ENCODE measurements around the gene QPRT. TPM values are rescaled to one million over a fixed set of nuclear protein-coding genes. Genes with fewer than 3 reads are reported as not detected.
"Not testable (repeated sequence)": the region's sequence is repeated elsewhere in the genome, so short reads cannot be mapped to it uniquely, and the experiment has no call there.

Gene QPRT
- total and polyA plus RNA-seq, 7 donors, result 4.3 to 40.5 (median 11.1) TPM

GRCh38 chr16:29649588-29650494 is 29.1 kb upstream of the QPRT start:
- TF ChIP-seq POLR2A (IDR thresholded peaks at IDR 0.05), result no peak
- no peak for TF ChIP-seq POLR2AphosphoS5 (IDR thresholded peaks at IDR 0.05)
- no peak for TF ChIP-seq EP300 (IDR thresholded peaks at IDR 0.05)
- Histone ChIP-seq H3K4me3 (no peak overlapping the region), H3K4me1 (no peaks in the 10 kb centered on the region), H3K27me3 (no peaks in the 10 kb centered on the region), H3K36me3 (no peaks in the 10 kb centered on the region), H3K9me3 (no peaks in the 10 kb centered on the region), H3K27ac (no peak overlapping the region)
- 78 to 82% methylated on average over 9 of the region's 9 CpGs for WGBS, 2 donors
- DNase-seq, result no peak
- intact Hi-C loops (cut with DNase I), result no loop called here

- H3K27ac ChIP-seq, result no peak overlapping the region
- H3K27me3 ChIP-seq, result no peaks in the 10 kb centered on the region
- DNase-seq, result no peak
- WGBS, 2 donors, result 97 to 98% methylated on average over 2 of the region's 2 CpGs
- no peaks in the 10 kb centered on the region for H3K9me3 ChIP-seq
- no peak for TF ChIP-seq CTCF (IDR thresholded peaks at IDR 0.05)
- H3K4me1 ChIP-seq, result no peaks in the 10 kb centered on the region
- intact Hi-C loops (cut with DNase I), result no loop called here
- no peaks in the 10 kb centered on the region for H3K36me3 ChIP-seq
- H3K4me3 ChIP-seq, result no peak overlapping the region
Observed at GRCh38 chr16:29650771-29651170, 28.2 kb upstream of the QPRT start.

GRCh38 chr16:29651774-29652349 is 27.1 kb upstream of the QPRT start:
- no peaks in the 10 kb centered on the region for H3K4me1 ChIP-seq
- intact Hi-C loops (cut with DNase I), result no loop called here
- TF ChIP-seq POLR2AphosphoS5 (IDR thresholded peaks at IDR 0.05) (no peak), EP300 (IDR thresholded peaks at IDR 0.05) (no peak), POLR2A (IDR thresholded peaks at IDR 0.05) (no peak)
- H3K27me3 ChIP-seq, result no peaks in the 10 kb centered on the region
- H3K27ac ChIP-seq, result no peak overlapping the region
- no peaks in the 10 kb centered on the region for H3K36me3 ChIP-seq
- WGBS, 2 donors, result 93 to 96% methylated on average over 2 of the region's 2 CpGs
- no peak overlapping the region for H3K4me3 ChIP-seq
- no peaks in the 10 kb centered on the region for H3K9me3 ChIP-seq
- no peak for DNase-seq

- no peaks in the 10 kb centered on the region for H3K4me1 ChIP-seq
- intact Hi-C loops (cut with DNase I), result no loop called here
- 69 to 89% methylated on average over 12 of the region's 12 CpGs for WGBS, 2 donors
- H3K27ac ChIP-seq, result no peak overlapping the region
- no peak for DNase-seq
- H3K9me3 ChIP-seq, result no peaks in the 10 kb centered on the region
- no peaks in the 10 kb centered on the region for H3K36me3 ChIP-seq
- no peak overlapping the region for H3K4me3 ChIP-seq
- TF ChIP-seq EP300 (IDR thresholded peaks at IDR 0.05), result no peak
- TF ChIP-seq CTCF (IDR thresholded peaks at IDR 0.05), result no peak
- TF ChIP-seq POLR2A (IDR thresholded peaks at IDR 0.05), result no peak
- TF ChIP-seq POLR2AphosphoS5 (IDR thresholded peaks at IDR 0.05), result no peak
- no peaks in the 10 kb centered on the region for H3K27me3 ChIP-seq
Observed at GRCh38 chr16:29653471-29653870, 25.5 kb upstream of the QPRT start.

- H3K9me3 ChIP-seq; H3K36me3 ChIP-seq; H3K27ac ChIP-seq; H3K27me3 ChIP-seq; H3K4me1 ChIP-seq; H3K4me3 ChIP-seq; DNase-seq; intact Hi-C loops (cut with DNase I): not testable (repeated sequence)
- WGBS, 2 donors, result 94 to 95% methylated on average over 7 of the region's 7 CpGs
Observed at GRCh38 chr16:29653890-29654289, 25.1 kb upstream of the QPRT start.

- TF ChIP-seq CTCF (IDR thresholded peaks at IDR 0.05), result no peak
- TF ChIP-seq POLR2A (IDR thresholded peaks at IDR 0.05), result no peak
- TF ChIP-seq EP300 (IDR thresholded peaks at IDR 0.05), result no peak
- no peak for TF ChIP-seq POLR2AphosphoS5 (IDR thresholded peaks at IDR 0.05)
- Histone ChIP-seq H3K4me1 (no peaks in the 10 kb centered on the region), H3K36me3 (no peaks in the 10 kb centered on the region), H3K27ac (no peak overlapping the region), H3K9me3 (no peaks in the 10 kb centered on the region), H3K4me3 (no peak overlapping the region), H3K27me3 (no peaks in the 10 kb centered on the region)
- intact Hi-C loops (cut with DNase I), result no loop called here
- no peak for DNase-seq
- WGBS, 2 donors, result 78 to 87% methylated on average over 11 of the region's 11 CpGs
Observed at GRCh38 chr16:29656688-29657523, 22.1 kb upstream of the QPRT start.

Measured in sigmoid colon (tissue), 7 donors.